ENCODE measurements around the gene ANKS1B. TPM values are rescaled to one million over a fixed set of nuclear protein-coding genes. Genes with fewer than 3 reads are reported as not detected.
"Not testable (repeated sequence)": the region's sequence is repeated elsewhere in the genome, so short reads cannot be mapped to it uniquely, and the experiment has no call there.

ANKS1B gene
- total RNA-seq, 4 donors from 2014 or later: 34.5 to 81.9 (median 71.1) TPM

DNA sequence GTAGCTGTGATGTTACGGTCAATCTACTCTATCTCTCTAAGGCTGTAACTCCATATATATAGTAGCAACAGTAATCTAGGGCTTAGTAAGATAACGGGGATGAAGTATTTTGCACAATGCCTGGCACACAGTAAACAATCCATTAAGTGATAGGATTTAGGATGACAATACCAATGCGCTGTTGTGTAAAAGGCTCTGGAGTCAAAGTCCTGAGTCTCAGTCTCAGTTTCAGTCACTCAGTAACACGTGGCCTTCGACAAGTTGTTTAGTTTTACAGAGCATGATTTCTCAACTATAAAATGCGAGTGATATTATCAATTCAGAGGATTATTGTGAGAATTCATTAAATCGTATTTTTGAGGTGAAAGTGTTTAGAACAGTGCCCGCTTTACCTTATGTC is 174.8 kb downstream of the ANKS1B start:
- 90 to 92% methylated on average over 8 of the region's 8 CpGs for WGBS, 2 donors
- TF ChIP-seq POLR2A (IDR thresholded peaks at IDR 0.05): no peak
- TF ChIP-seq, protein P1, sequence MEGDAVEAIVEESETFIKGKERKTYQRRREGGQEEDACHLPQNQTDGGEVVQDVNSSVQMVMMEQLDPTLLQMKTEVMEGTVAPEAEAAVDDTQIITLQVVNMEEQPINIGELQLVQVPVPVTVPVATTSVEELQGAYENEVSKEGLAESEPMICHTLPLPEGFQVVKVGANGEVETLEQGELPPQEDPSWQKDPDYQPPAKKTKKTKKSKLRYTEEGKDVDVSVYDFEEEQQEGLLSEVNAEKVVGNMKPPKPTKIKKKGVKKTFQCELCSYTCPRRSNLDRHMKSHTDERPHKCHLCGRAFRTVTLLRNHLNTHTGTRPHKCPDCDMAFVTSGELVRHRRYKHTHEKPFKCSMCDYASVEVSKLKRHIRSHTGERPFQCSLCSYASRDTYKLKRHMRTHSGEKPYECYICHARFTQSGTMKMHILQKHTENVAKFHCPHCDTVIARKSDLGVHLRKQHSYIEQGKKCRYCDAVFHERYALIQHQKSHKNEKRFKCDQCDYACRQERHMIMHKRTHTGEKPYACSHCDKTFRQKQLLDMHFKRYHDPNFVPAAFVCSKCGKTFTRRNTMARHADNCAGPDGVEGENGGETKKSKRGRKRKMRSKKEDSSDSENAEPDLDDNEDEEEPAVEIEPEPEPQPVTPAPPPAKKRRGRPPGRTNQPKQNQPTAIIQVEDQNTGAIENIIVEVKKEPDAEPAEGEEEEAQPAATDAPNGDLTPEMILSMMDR (IDR thresholded peaks at IDR 0.05): no peak
- no peaks in the 10 kb centered on the region for H3K36me3 ChIP-seq
- DNase-seq: no peak
- no peak overlapping the region for H3K27ac ChIP-seq
- H3K4me3 ChIP-seq (replicated peaks in 1 of 3): no peak overlapping the region
- H3K4me1 ChIP-seq: no peaks in the 10 kb centered on the region
- no peaks in the 10 kb centered on the region for H3K9me3 ChIP-seq
- intact Hi-C loops (cut with DNase I): loop anchor here (10.0 kb wide), 1 partner anchor 175 kb away; the partner anchor contains the start of gene ANKS1B
- no peaks in the 10 kb centered on the region for H3K27me3 ChIP-seq

DNA sequence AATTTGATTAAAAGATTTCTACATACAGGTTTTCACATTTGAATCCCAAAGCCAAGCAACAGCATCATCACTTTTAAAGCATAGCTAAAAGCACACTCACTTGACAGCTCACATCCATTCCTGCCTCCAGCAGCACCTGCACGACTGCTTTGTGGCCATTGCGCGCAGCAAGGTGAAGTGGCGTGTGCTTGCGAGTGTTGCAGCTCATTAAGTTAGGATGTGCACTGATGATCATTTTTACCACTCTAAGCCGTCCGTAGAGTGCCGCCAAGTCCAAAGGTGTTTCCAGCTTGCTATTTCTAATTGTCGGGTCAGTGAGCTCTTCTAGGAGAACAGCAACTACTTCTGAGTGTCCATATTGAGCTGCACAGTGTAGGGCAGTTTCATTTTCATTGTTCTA is 178.4 kb downstream of the ANKS1B start:
- DNase-seq: no peak
- Histone ChIP-seq H3K9me3 (no peaks in the 10 kb centered on the region), H3K36me3 (no peaks in the 10 kb centered on the region), H3K4me3 (replicated peaks in 1 of 3) (no peak overlapping the region), H3K4me1 (no peaks in the 10 kb centered on the region), H3K27me3 (no peaks in the 10 kb centered on the region), H3K27ac (no peak overlapping the region)
- TF ChIP-seq POLR2A (IDR thresholded peaks at IDR 0.05): no peak
- TF ChIP-seq, protein P1 (IDR thresholded peaks at IDR 0.05): no peak
- whole genome bisulfite sequencing, 2 donors: 92 to 98% methylated on average over 9 of the region's 9 CpGs
- intact Hi-C loops (cut with DNase I): loop anchor here (10.0 kb wide), 1 partner anchor 178 kb away; the partner anchor contains the start of gene ANKS1B

DNA sequence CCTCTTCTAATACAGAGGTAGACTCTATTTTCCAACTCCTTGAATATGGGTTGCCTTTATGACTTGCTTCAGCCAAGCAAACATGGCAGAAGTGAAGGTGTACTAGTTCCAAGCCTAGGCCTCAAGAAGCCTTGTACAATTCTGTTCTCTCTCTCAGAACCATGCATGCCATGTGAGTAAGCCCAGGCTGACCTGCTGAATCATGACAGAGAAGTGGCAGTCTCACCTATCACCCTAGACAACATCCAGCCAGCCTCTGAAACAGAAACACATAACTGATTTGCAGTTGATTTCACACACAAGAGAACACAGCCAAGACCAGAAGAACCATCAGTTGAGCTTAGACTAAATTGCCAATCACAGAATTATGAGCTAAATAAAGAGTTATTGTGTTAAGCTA is 180.0 kb downstream of the ANKS1B start:
- DNase-seq: no peak
- H3K36me3 ChIP-seq: no peaks in the 10 kb centered on the region

DNA sequence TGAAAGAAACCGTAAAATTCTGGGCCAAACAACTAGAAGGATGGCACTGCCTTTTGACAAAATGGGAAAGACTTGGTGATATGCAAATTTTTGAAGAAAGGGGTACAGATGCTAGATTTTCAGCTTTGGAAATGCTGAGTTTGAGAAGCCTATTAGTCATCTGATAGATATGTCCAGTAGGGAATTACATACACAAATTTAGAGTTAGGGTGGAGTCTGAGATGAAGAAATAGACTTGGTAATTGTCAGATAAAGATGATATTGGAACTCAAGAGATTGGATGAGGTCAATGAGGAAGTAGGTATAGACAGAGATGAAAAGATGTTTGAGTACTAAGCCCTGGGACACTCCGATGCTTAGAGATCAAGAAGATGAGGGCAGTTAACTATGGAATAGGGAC is 184.1 kb downstream of the ANKS1B start:
- no peaks in the 10 kb centered on the region for H3K4me1 ChIP-seq
- no peaks in the 10 kb centered on the region for H3K9me3 ChIP-seq
- H3K27ac ChIP-seq: no peak overlapping the region
- no peaks in the 10 kb centered on the region for H3K36me3 ChIP-seq
- no peaks in the 10 kb centered on the region for H3K27me3 ChIP-seq
- DNase-seq: no peak
- TF ChIP-seq, protein P1 (IDR thresholded peaks at IDR 0.05): no peak
- no peak for TF ChIP-seq POLR2A (IDR thresholded peaks at IDR 0.05)
- intact Hi-C loops (cut with DNase I): loop anchor here (10.0 kb wide), 1 partner anchor 184 kb away; the partner anchor contains the start of gene ANKS1B
- H3K4me3 ChIP-seq (replicated peaks in 1 of 3): no peak overlapping the region
- 94% methylated on average over 2 of the region's 2 CpGs for WGBS, 2 donors

More for the DNA sequence above, 180.0 kb downstream of the ANKS1B start:
- no peak for TF ChIP-seq POLR2A (IDR thresholded peaks at IDR 0.05)
- TF ChIP-seq, protein P1 (IDR thresholded peaks at IDR 0.05): no peak
- H3K9me3 ChIP-seq: no peaks in the 10 kb centered on the region
- no peak overlapping the region for H3K4me3 ChIP-seq (replicated peaks in 1 of 3)
- no peaks in the 10 kb centered on the region for H3K27me3 ChIP-seq
- no peaks in the 10 kb centered on the region for H3K4me1 ChIP-seq
- no peak overlapping the region for H3K27ac ChIP-seq
- intact Hi-C loops (cut with DNase I): loop anchor here (10.0 kb wide), 1 partner anchor 180 kb away; the partner anchor contains the start of gene ANKS1B

DNA sequence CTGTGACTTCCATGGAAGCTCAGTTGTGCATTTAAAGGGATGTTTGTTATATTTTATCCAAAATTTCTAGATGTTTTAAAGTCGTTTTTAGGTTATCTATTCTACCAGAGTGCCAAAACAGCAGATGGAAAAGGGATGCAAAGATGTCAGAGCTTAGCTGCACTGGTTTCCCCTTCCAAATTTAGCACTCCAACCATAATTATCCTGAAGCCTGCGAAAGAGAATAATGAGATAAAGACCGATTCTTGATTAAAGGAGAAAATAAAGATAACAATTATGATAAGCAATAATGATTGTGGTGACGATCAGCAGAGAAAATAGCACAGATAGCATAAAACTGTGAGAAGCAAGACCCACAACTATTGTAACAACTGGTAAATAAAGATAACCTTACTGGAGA is 186.8 kb downstream of the ANKS1B start:
- H3K4me1 ChIP-seq; H3K27me3 ChIP-seq; H3K4me3 ChIP-seq (replicated peaks in 1 of 3); H3K9me3 ChIP-seq; H3K27ac ChIP-seq; H3K36me3 ChIP-seq; DNase-seq; intact Hi-C loops (cut with DNase I): not testable (repeated sequence)
- 76 to 80% methylated on average over 4 of the region's 4 CpGs for WGBS, 2 donors

DNA sequence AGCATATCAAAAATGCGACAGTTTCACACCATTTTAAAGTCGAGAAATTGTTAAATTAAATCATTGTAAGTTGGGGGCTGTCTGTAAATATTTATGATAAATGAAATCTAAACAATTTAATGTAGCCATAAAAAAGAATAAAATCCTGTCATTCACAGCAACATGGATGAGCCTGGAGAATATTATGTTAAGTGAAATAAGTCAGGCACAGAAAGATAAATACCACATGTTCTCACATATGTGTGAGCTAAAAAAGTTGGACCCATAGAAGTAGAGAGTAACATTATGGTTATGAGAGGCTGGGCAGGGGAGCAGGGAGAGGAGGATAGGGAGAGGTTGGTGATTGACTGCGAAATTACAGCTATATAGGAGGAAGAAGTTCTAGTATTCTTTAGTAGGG is 201.3 kb downstream of the ANKS1B start:
- TF ChIP-seq, protein P1 (IDR thresholded peaks at IDR 0.05): no peak
- TF ChIP-seq POLR2A (IDR thresholded peaks at IDR 0.05): no peak
- WGBS, 2 donors: 90 to 91% methylated on average over 3 of the region's 3 CpGs
- H3K4me1 ChIP-seq: peaks cover 0 to 2% of the 10 kb centered on the region in 2 donors
- H3K27ac ChIP-seq: no peak overlapping the region
- no peak overlapping the region for H3K4me3 ChIP-seq (replicated peaks in 1 of 3)
- intact Hi-C loops (cut with DNase I): no loop called here
- H3K9me3 ChIP-seq: no peaks in the 10 kb centered on the region
- no peak for DNase-seq
- no peaks in the 10 kb centered on the region for H3K36me3 ChIP-seq
- H3K27me3 ChIP-seq: no peaks in the 10 kb centered on the region

All from thyroid gland (tissue), 4 donors.